GM23338 (cell line): ENCODE results near the gene AKIRIN2. TPM values are rescaled to one million over a fixed set of nuclear protein-coding genes. Genes with fewer than 3 reads are reported as not detected.

Experiments used
- ETS1 ChIP-seq: IDR thresholded peaks from 2 replicates; pipeline ENCODE4 v1.6.1; 2016; ENCODE audit warnings: antibody characterized with exemption
- EZH2phosphoT487 ChIP-seq: fragments of 200-600 bp; sonication (generic); IDR thresholded peaks from one replicate; pipeline ENCODE4 v1.8.1; 2018; ENCODE audit warnings: antibody characterized with exemption; ENCODE audit not compliant: unreplicated experiment
- NANOG ChIP-seq: IDR thresholded peaks from 2 replicates; pipeline ENCODE4 v1.6.1; 2016; ENCODE audit warnings: antibody characterized with exemption, borderline replicate concordance
- REST ChIP-seq: IDR thresholded peaks from one replicate; pipeline ENCODE4 v1.6.1; 2018; ENCODE audit warnings: antibody characterized with exemption; ENCODE audit not compliant: unreplicated experiment
- ZNF331 ChIP-seq: fragments of 250-450 bp; sonication (Bioruptor Pico); IDR thresholded peaks from 2 replicates; pipeline ENCODE4 v1.5.0; 2020; ENCODE audit warnings: low read depth, mild to moderate bottlenecking, moderate library complexity
- ZNF462 ChIP-seq: fragments of 250-450 bp; sonication (Bioruptor Pico); IDR thresholded peaks from 2 replicates; pipeline ENCODE4 v1.5.0; 2020; ENCODE audit warnings: mild to moderate bottlenecking, moderate library complexity
- polyA plus RNA-seq: library from polyadenylated mRNA; unstranded; fragments of >200 nt; fragmentation: Nextera tagmentation; extraction: Ambion mirVana; gene quantifications from 2 replicates; pipeline ENCODE4 v1.2.1, GENCODE V29; 2016
- total RNA-seq: library from RNA; depleted of rRNA; stranded (reverse); fragments of >200 nt; shearing (Covaris generic); gene quantifications from 2 replicates; pipeline ENCODE4 v1.2.3, GENCODE V29; 2014

Gene AKIRIN2
- total and polyA plus RNA-seq, 2 experiments from 2014 or later = 62.1 to 98.1 TPM

- TF ChIP-seq ZNF462 (CRISPR knock-in tag) (no peak), ETS1 (no peak), EZH2phosphoT487 (no peak), REST (no peak), NANOG (no peak), ZNF331 (CRISPR knock-in tag) (no peak)
These were observed 73.2 kb downstream of the AKIRIN2 start (continued) for GRCh38 chr6:87628881-87629280.
